Bronchial epithelial cell (primary cell): ENCODE results near the gene TMEM54. TPM values are rescaled to one million over a fixed set of nuclear protein-coding genes. Genes with fewer than 3 reads are reported as not detected.

Experiments used
- DNase-seq: peaks from one replicate; pipeline ENCODE4 v3.0.0-alpha.2; 2010; ENCODE audit warnings: low read depth
- FAIRE-seq: peaks from 2 replicates; lab custom pipeline; 2011; peaks lifted over from hg19 to GRCh38; lab: Jason Lieb, UNC
- H3K27me3 ChIP-seq: 2 replicates; pipeline ENCODE4 v1.5.1; 2011; ENCODE audit warnings: low read length; ENCODE audit not compliant: control insufficient read depth, insufficient read depth
- H3K36me3 ChIP-seq: 2 replicates; pipeline ENCODE4 v1.5.1; 2011; ENCODE audit warnings: low read length; ENCODE audit not compliant: control insufficient read depth, insufficient read depth
- H3K4me3 ChIP-seq: 2 replicates; pipeline ENCODE4 v1.5.1; 2011; ENCODE audit warnings: mild to moderate bottlenecking, low read depth, low read length, control low read depth
- CTCF ChIP-seq: IDR thresholded peaks from 2 replicates; pipeline ENCODE4 v1.5.1; 2011; ENCODE audit warnings: mild to moderate bottlenecking, moderate library complexity, low read length, control low read depth, inconsistent platforms; ENCODE audit not compliant: insufficient read depth, severe bottlenecking
- total RNA-seq: library from RNA; depleted of rRNA; stranded (reverse); fragments of >200 nt; gene quantifications from 2 replicates; pipeline ENCODE4 v1.2.1, GENCODE V29; 2014

Gene TMEM54
- total RNA-seq, 1 donor from 2014 or later, result 112 TPM

GRCh38 chr1:32895325-32896215 lies 5.6 kb downstream of the TMEM54 start:
- Histone ChIP-seq H3K4me3 (no peak overlapping the region), H3K27me3 (peaks cover 2% of the 10 kb centered on the region), H3K36me3 (peaks cover 7% of the 10 kb centered on the region)
- no peak for TF ChIP-seq CTCF
- DNase-seq, result no peak
- FAIRE-seq, result no peak

DNA sequence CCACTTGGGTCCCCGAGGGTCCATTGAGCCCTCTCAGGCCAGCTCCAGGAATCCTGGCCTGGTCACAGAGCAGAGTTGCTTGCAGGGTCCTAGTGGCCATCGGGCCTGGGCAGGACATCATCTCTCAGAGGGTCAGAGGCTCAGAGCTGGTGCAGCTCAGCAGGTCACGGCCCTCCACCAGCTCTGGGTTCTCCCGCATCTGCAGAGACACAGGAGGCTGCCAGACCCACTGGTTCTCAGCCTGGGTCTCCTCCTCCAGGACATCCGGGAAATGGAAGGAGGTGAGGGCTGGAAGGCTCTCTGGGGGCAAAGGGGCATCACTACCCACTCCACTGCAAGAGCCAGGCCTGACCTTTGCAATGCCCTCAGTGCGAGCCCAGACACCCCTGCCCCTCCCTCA lies 6.5 kb downstream of the TMEM54 start:
- FAIRE-seq (no peak), DNase-seq (no peak)
- no peak overlapping the region for H3K4me3 ChIP-seq
- H3K27me3 ChIP-seq, result peaks cover 2% of the 10 kb centered on the region
- TF ChIP-seq CTCF, result no peak
- peaks cover 7% of the 10 kb centered on the region for H3K36me3 ChIP-seq

GRCh38 chr1:32894019-32894600 lies 7.1 kb downstream of the TMEM54 start:
- DNase-seq, result no peak
- no peak for FAIRE-seq
- no peak for TF ChIP-seq CTCF
- H3K4me3 ChIP-seq, result no peak overlapping the region
- peaks cover 7% of the 10 kb centered on the region for H3K36me3 ChIP-seq
- H3K27me3 ChIP-seq, result peaks cover 2% of the 10 kb centered on the region

DNA sequence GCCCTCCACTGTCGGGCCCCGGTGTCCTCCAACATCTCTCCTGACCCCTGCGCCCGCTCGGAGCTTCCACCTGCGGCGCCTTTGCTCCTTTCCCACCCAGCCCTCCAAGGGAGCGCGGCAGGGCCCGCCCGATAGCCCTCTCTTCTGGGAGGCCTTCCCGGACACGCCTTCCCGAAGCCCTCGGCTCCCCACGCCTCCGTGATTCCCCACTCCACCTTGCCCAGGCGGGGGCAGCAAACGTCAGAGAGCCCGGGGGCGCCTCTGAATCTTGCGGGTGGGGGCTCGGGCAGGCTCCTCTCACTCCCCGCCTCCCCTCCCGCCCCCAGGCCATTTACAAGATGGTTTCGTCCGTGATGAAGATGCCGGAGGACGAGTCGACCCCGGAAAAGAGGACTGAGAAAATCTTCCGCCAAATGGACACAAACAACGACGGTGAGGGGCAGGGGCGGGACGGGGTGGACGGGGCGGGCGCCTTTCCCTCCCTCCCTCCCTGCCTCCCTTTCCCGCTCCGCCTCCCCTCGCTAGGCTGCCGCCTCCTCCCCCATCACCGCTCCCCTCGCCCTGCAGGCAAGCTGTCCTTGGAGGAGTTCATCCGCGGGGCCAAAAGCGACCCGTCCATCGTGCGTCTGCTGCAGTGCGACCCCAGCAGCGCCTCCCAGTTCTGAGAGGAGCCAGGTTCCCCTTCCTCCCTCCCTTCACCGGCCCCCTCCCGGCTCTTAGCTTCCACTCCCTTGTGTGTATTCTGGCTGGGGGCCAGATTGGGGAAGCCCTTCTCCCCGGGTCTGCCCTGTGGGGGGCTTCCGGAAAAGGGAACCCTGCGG lies 7.8 kb downstream of the TMEM54 start:
- H3K4me3 ChIP-seq, result peak overlapping the region; percentile 29

More for the DNA sequence above, 7.8 kb downstream of the TMEM54 start:
- peak; percentile 23 for TF ChIP-seq CTCF
- Histone ChIP-seq H3K27me3 (peaks cover 2% of the 10 kb centered on the region), H3K36me3 (peaks cover 7% of the 10 kb centered on the region)
- DNase-seq (no peak), FAIRE-seq (no peak)
